ENCODE results near the gene APMAP. TPM values are rescaled to one million over a fixed set of nuclear protein-coding genes. Genes with fewer than 3 reads are reported as not detected.

Gene APMAP, protein sequence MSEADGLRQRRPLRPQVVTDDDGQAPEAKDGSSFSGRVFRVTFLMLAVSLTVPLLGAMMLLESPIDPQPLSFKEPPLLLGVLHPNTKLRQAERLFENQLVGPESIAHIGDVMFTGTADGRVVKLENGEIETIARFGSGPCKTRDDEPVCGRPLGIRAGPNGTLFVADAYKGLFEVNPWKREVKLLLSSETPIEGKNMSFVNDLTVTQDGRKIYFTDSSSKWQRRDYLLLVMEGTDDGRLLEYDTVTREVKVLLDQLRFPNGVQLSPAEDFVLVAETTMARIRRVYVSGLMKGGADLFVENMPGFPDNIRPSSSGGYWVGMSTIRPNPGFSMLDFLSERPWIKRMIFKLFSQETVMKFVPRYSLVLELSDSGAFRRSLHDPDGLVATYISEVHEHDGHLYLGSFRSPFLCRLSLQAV
- 75.8 and 82.4 TPM in 2 replicates for total RNA-seq

DNA sequence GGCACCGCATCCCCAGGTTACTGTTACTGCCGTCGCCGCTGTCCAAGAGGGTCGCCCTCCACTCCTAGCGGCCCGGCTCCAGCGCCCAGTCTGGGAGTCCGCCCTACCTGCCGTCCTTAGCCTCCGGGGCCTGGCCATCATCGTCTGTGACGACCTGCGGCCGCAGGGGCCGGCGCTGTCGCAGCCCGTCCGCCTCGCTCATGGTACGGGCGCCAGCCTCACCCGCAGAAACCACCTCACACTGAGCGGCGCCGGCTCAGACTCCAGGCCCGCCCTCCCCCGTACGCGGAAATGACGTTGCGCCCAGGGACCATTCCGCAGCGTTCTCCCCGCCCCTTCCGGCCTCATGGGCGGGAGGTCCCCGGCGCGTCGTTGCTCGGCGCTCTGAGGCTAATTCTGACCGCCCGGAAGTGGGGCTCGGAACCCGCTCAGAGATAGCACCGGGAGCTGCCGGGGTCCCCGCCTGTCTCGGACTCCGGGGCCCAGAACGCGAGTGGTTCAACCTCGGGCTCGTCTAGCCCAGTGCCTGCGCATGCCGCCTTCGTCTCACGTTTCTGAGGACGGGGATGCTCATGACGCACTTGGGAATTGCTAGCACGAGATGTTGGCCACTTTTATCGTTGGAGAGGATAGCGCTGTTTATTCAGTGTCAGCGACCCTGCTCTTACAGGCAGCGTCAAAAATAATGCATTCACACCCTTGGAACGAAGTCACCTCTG, at the start of gene APMAP:
Gene APMAP (minus strand): TSS at position 265 of the 719 bp plus-strand sequence. CDS start 63 bp downstream, at position 202.

DNA sequence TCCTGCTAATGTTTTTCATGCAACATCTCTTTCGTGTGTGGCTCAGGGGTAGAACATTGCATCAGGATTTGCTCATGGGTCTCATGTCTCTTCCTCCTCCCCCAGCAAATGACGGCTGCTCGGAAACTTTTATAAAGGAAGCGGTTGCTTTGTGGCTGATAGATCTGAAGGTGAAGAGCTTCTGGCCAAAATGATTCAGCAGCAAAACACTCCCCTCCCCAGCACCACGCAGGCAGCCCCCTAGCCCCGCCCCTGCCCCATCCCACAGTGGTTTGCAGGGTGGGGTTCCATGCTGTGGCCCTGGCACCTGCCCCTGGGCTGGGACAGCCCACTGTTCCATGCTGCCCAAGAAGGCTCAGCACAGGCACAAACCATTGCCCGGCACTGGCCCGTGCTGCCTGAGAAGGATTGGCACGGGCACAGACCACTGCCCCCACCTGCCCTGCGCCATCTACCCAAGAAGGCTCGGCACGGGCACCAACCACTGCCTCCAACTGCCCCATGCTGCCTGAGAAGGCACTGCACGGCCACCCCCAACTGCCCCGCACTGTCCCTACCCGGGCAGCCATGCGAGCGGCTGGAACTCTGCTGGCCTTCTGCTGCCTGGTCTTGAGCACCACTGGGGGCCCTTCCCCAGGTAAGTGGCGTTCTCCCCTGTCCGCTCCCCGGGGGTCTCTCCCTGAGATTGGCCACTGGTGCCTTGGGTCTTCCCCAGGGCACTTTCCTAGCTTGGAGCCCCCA, 43.4 kb downstream of the APMAP start, which contains the start of gene CST7:
Gene CST7 (plus strand): TSS at position 331 of the 741 bp plus-strand sequence. CDS start 237 bp downstream, at position 568.

Other genes with a start within 250 kb of the APMAP start
- not detected in 2 replicates for gene CST7, start 43.5 kb downstream of the APMAP start, total RNA-seq
- gene ACSS1, start 65.4 kb upstream of the APMAP start, total RNA-seq, result 1.3 and 2.8 TPM in 2 replicates
- gene VSX1, start 89.4 kb upstream of the APMAP start, total RNA-seq, result not detected in 2 replicates
- gene ENTPD6, start 203.0 kb upstream of the APMAP start, total RNA-seq, result 58.2 and 68.3 TPM in 2 replicates

All from airway epithelial cell (primary cell).